HG03469 (cell line): Measurements from ENCODE around the gene TDRKH.
A peak's percentile ranks its signal among the peaks of the same experiment; 100 is the strongest.
"Not testable (repeated sequence)": the region's sequence is repeated elsewhere in the genome, so short reads cannot be mapped to it uniquely, and the experiment has no call there.

Source experiments
- ATAC-seq: cut with Tn5 transposase; IDR thresholded peaks from one replicate; pipeline ENCODE4 v1.9.1; 2021; ENCODE audit warnings: mild to moderate bottlenecking, moderate library complexity, moderate number of reproducible peaks; ENCODE audit not compliant: unreplicated experiment

The TDRKH gene

DNA sequence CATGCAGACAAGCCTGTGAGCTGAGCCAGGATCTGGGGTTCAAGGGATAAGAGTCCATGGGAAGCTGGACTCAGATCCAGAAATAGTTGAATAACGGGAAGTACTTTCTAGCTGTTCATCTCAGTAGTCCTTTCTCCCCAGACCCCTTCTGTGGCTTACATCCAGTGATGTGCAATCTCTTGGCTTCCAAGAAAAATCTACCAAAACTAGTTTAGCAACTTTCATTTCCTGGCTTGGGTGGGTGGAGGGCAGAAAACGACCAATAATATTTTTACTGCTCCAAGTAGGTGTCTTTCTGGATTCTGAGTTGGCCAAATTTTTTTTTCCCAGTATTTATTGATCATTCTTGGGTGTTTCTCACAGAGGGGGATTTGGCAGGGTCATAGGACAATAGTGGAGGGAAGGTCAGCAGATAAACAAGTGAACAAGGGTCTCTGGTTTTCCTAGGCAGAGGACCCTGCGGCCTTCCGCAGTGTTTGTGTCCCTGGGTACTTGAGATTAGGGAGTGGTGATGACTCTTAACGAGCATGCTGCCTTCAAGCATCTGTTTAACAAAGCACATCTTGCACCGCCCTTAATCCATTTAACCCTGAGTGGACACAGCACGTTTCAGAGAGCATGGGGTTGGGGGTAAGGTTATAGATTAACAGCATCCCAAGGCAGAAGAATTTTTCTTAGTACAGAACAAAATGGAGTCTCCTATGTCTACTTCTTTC is 21.8 kb downstream of the TDRKH start:
- ATAC-seq, result not testable (repeated sequence)

DNA sequence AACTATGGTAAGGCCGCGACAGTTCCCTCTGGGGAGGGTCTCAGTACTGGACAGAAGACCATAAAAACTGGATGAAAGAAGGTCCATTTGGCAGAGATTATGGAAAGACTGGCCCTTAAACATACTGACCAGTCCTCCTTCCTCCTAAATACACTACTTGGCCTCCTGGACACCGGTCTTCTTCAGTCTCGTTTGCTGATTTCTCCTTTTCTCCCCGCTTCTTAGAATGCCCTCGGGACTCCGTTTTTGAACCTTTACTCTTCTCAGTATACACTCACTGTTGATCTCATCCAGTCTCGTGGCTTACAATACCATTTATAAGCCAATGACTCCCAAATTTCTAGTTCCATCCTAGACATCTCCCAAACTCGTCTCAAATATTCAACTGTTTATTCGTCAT is 26.3 kb downstream of the TDRKH start:
- ATAC-seq, result no peak

DNA sequence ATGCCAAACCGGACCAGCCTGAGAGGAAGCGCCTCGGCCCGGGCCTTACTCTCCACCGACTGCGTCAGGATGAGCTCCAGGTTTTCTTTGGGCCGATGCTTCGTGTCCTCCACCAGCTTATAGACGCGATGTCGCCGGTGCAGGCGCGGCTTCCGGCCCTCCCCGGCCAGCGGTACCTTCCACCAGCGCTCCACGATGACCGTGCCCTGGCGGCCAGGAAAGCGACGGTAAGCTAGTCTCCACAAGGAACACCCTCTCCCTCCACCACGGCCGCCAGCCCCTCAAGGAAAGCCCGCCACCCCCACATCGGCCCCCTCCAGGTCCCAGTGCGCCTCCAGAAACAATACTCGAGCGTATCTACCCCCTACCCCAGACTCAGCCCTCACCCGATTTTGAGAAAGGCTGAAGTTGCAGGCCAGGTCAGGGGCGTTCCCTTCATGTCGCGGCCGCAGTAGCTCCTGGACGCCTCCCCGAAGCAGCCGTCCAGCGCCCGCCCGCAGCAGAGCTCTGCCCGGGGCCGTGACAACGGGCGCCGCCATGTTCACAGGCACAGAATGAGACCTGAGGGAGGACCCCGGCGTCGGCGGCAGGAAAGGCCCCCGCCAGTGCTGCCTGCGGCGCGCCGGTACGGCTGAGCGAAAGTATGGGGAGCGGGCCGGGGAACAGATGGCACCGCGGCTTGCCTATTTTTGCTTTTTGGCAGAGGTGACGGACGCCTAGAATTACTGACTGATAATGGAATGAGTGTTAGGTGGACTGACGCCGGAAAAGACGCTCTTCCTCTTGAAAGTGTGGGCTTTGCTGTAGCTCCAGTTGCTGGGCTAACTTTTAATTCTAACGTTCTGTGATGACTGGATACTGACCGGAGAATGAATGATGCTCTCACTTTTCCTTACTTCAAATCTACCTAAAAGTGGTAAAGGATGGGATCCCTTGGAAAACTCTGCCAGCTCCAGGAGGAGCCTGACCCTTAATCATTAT is 27.1 kb downstream of the TDRKH start, which contains the start of gene MRPL9:
Gene MRPL9 (minus strand): TSS at position 556 of the 981 bp plus-strand sequence. CDS start 17 bp downstream, at position 539.
- ATAC-seq, result peak; percentile 78

DNA sequence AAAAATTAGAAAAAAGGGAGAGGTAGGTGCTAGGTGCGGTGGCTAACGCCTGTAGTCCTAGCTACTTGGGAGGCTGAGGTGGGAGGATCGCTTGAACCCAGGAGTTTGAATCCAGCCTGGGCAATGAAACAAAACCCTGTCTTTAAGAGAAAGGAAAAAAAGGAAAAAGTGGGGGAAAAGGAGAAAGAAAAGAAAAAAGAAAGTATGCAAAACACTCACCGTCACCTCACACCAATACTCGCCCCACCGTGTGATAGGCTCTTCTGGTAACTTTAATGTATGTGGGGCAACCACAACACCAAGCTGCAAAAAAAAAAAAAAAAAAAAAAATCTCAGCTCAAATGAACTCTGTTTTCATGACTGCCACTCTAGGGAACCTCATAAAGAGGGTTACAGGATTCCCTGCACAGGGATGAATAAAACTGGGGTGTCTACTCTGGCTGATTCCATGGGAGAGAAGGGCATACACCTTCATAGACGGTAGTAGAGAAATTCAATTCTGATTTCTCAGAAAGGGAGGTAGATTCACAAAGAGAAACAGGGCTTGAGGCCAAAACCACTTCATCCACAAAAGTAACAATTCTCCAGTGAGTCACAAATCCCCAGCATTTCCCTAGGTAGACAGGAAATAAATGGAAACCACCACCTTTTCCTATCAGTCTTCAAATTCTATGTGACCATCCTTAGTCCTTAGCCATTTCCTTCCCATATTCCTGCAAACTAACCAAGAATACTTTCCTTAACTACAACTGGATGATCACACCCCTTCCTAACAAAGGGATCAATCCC is 29.5 kb downstream of the TDRKH start:
- ATAC-seq, result no peak

DNA sequence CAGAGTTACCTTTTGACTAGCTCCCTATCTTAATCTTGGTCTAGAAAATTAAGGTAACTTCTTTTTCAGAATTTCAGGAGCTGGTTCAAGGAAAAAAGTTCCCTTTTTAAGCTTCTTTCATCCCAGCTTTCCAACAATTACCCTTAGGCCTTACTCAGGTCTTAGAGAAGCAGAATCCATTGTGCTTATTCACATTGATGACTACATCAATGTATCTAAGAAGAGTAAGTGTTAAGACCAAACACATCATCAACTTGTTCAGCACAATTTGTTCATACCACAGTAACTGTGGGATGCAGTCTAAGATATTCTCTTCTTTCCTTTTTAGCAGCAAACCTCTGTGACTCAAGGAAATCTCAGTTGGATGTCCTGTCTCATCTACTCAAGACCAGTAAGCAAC is 31.1 kb downstream of the TDRKH start:
- ATAC-seq, result no peak

DNA sequence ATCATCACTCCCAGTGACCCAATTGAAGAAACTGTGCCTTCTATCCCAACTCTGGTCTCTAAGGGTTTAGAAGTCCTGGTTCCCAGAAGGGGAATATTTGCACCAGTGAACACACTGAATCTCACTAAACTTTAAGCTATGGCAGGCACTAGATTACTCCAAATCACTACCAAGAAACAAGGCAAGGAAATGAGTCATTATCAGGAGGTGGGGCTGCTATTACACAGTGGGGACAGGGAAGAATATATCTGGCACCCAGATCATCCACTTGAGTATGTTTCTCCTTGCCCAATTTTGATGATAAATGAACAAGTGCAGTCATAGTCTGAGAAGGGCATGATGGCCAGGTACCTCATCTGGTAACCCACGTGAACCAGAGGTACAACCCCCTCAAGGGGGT is 34.0 kb downstream of the TDRKH start:
- no peak for ATAC-seq

DNA sequence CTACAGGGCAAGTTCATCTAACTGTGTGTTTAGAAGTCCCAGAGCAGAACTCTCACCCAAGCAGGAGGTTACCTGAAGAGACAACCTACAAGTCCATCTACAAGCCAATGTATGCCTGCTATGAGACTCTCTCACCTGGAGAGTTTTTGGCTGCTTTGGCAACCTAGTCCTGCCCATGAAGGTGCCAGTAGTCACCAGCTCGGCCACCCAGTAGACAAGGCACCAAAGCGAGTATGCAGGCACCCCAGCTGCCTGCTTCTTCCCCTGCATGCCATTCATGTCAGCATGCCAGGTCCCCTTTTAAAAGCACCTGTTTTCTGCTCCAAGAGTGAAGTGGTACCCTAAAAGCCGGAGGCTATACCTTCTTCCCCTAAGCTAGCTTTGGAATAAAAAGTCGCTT is 48.8 kb downstream of the TDRKH start:
- ATAC-seq, result no peak

DNA sequence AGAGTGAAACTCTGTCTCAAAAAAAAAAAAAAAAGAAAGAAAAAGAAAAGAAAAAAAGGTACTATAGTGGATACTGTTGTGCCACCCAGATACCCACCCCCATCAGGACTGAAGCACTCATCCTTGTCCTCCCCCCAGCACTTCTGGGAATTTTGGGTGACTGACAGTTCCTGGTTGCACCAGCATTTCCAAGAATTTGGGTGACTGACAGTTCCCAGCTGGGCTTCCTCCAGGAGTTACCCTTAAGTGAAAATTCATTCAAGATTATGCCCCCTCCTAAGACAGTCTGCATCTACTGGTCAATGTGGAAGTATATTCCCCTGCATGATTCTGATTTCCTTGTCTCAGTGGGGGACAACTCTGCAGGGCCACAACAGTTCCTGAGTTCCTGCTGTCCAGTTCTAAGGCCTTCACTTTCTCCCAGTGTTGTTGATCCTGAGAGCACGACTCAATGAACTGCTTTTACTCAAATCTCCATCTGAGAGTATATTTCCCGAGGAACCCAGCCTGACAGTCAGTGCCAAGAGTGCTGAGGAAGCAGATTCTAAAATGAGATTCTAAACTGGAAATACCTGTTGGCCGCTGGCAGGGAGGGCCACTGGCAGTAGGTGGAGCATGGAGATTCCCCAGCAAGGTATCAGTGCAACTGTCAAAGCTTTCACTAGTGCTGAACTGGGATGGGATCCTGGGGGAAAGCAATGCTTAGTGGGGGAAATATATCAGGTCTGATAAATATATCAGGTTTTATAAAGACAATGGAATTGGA is 50.5 kb downstream of the TDRKH start:
- ATAC-seq, result no peak

DNA sequence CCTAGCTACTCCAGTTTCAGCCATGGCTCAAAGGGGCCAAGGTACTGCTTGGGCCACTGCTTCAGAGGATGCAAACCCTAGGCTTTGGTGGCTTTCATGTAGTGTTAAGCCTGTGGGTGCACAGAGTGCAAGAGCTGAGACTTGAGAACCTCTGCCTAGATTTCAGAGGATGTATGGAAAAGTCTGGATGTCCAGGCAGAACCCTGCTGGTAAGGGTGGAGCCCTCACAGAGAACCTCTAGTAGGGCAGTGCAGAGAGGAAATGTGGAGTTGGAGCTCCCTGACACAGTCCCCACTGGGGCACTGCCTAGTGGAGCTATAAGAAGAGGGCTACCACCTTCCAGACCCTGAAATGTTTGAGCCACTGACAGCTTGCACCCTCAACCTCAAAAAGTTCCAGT is 52.8 kb downstream of the TDRKH start:
- no peak for ATAC-seq

DNA sequence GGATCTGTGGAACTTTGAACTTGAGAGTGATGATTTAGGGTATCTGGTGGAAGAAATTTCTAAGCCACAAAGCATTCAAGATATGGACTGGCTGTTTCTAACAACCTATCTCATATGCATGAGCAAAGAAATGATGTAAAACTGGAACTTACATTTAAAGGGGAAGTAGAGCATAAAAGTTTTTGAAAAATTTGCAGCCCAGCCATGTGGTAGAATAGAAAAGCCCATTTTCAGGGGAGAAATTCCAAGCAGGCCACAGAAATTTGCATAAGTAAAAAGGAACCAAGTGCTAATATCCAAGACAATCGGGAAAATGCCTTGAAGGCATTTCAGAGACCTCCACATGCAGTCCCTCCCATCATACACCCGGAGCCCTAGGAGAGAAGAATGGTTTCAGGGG is 53.3 kb downstream of the TDRKH start:
- ATAC-seq, result no peak

DNA sequence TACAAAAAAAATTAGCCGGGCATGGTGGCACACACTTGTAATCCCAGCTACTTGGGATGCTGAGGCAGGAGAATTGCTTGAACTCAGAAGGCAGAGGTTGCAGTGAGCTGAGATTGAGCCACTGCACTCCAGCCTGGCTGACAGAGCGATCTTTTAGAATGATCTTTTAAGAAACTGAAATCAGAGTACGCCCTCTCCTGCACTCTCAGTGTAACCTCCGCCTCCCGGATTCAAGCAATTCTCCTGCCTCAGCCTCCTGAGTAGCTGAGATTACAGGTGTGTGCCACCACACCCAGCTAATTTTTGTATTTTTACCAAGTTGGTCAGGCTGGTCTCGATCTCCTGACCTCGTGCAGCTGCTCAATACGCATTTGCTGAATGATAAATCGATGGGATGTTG is 56.3 kb downstream of the TDRKH start:
- not testable (repeated sequence) for ATAC-seq

DNA sequence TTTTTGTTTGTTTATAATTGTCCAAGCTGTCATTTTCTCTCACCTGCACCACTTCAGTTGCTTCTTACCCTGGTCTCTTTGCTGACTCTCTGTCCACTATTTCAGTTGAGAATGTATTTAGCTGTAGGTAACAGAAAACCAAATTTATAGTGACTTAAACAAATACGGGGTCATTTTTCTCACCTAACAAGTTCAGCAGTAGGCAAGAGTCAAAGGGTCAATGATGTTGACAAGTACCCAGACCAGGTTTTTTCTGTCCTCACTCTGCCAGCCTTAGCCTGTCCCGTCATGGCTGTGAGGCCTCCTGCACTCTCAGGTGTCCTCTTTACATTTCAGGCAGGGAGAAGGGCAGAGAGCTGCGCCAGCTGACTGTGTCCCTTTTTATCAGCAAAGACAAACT is 57.2 kb downstream of the TDRKH start:
- ATAC-seq, result no peak

DNA sequence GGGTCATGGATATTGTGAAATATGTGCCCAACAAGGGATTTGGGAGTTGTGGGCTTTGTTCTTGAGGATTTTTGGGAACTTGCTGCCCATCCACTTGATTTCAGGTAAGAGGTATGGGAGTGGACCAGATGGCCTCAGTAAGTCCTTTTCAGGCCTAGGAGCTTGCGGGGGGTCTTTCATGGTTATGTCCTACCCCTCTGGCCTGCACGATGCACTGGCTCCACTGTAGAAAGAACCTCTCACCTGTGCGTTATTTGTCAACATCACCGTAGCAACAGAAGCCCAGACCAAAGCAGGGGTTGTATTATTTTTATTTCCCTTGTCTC is 60.4 kb downstream of the TDRKH start:
- no peak for ATAC-seq

DNA sequence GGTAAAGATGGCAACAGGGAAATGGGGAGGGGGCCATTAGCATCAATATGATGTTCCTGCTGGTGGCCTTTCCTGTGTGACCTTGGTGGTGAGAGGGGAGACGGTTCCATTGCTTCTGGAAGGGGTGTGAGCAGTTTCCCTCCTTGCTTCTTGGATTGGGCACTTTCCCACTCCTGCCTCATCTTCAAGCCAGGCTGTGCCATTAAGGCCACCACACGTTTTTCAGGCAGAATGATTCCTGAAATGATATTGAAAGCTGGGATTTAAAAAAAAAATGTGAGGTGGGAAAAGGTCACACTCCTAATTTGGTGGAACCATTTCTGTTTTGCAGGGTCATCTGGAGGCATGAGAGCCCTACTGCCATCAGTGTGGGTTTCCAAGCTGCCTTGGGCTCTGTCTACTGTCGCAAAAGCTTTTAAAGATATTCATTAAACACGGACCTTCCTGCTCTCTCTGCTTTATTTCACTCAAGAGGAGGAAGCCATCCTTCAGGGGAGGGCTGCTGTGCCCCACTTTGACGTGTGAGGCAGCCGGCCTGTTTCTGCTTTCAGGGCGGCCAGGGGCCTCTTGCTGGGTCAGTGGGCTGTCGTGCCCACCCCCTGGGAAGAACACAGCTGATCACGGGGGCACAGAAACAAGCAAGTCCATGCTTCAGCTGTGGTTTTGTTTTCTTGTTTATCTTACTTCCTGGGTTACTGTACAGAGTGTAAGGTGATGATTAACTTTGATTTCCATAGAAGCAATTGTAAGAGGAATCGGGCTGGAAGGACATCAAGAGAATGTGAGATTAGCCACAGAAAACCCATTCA is 60.9 kb downstream of the TDRKH start:
- ATAC-seq, result no peak

DNA sequence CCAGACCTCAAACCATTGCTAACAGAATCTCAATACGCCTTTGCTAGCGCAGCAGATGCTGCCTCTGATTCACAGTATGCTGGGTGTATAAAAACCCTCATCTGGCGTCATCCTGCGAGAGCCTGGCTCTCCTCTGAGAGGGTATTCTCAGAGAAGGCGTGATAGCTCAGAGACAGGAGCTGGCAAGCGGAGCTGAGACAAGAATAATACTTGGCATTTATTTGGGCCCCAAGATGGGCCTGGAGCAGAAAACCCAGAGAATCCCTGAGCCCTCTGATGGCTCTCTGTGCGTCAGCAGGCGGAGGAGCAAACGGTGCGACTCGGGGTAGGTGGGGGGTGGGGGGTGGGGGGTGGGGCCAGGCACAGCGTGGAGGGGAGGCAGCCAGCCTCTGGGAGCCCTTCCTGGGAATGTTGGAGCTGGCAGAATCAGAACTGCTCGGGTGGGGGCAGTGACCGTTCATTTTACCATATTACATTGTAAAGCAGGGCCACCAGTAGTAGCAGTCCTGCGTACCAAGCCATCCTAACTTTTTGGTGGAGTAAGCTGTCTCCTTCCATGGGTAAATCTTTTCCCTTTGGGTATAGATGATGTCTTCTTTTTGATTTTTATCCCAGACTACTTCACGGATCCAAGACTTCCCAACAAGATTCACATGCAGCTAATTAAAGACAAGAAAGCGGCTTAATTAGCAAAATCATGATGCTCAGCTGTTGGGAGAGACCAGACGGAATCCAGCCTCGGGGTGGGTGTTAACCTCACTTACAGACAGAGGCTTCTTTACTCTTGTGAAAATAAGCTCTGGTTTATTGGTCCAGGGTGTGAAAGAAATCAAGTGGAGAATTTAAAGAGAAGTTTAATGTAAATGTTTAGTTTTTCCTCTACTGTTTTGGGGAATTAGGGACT is 61.9 kb downstream of the TDRKH start:
- no peak for ATAC-seq

DNA sequence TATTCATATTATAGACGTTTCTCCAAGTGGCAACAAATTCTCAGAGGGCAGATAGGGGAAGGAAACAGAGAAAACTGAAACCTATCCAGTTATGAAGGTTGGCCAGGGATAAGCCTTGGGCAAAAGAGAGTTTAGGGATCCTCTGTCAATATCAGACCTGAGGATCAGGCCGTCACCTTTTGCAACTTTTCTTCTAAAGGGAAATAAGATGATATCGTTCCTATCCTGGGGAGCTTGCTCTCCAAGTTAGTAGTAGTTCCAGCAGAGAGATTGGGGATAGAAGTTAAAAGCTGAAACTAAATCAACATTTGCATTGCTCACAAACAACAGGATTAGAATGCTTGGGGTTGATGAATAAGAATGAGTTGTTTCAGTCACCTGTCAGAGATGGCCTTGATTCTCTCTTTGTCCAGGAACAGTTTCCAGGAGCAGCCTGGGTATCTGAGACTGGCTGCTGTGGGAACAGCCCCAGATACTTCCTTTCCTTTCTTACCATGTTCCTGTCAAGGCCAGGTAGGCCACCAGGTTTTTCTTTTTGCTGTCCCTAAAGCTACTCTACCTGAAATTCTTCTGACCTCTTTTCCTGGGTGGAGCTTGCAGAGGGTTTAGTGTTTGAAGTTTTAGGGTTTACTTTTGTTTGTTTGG is 66.5 kb downstream of the TDRKH start:
- no peak for ATAC-seq
